Measurements from ENCODE around the gene TRIO.

TRIO gene

GRCh38 chr5:14213253-14213652 is 70.1 kb downstream of the TRIO start:
- DNase-seq, result peak; percentile 32
- in situ Hi-C loops (cut with HindIII; ENCODE audit: low pct_ligation_motif_present, low pct_unique_long_range_greater_than_20kb, low sequenced_read_pairs), result no loop called here

- no peak for DNase-seq
- in situ Hi-C loops (cut with HindIII; ENCODE audit: low pct_ligation_motif_present, low pct_unique_long_range_greater_than_20kb, low sequenced_read_pairs), result no loop called here
Observed at GRCh38 chr5:14213813-14214585, 70.9 kb downstream of the TRIO start.

- DNase-seq, result no peak
- in situ Hi-C loops (cut with HindIII; ENCODE audit: low pct_ligation_motif_present, low pct_unique_long_range_greater_than_20kb, low sequenced_read_pairs), result no loop called here
Observed at GRCh38 chr5:14215901-14216300, 72.8 kb downstream of the TRIO start.

- in situ Hi-C loops (cut with HindIII; ENCODE audit: low pct_ligation_motif_present, low pct_unique_long_range_greater_than_20kb, low sequenced_read_pairs), result no loop called here
- DNase-seq, result no peak
Observed at GRCh38 chr5:14216372-14216771, 73.2 kb downstream of the TRIO start.

GRCh38 chr5:14216902-14217301 is 73.8 kb downstream of the TRIO start:
- in situ Hi-C loops (cut with HindIII; ENCODE audit: low pct_ligation_motif_present, low pct_unique_long_range_greater_than_20kb, low sequenced_read_pairs), result no loop called here
- no peak for DNase-seq

GRCh38 chr5:14217587-14217986 is 74.4 kb downstream of the TRIO start:
- in situ Hi-C loops (cut with HindIII; ENCODE audit: low pct_ligation_motif_present, low pct_unique_long_range_greater_than_20kb, low sequenced_read_pairs), result no loop called here
- DNase-seq, result no peak

- in situ Hi-C loops (cut with HindIII; ENCODE audit: low pct_ligation_motif_present, low pct_unique_long_range_greater_than_20kb, low sequenced_read_pairs), result no loop called here
- no peak for DNase-seq
Observed at GRCh38 chr5:14218011-14218410, 74.9 kb downstream of the TRIO start.

- in situ Hi-C loops (cut with HindIII; ENCODE audit: low pct_ligation_motif_present, low pct_unique_long_range_greater_than_20kb, low sequenced_read_pairs), result no loop called here
- no peak for DNase-seq
Observed at GRCh38 chr5:14218480-14218879, 75.3 kb downstream of the TRIO start.

- in situ Hi-C loops (cut with HindIII; ENCODE audit: low pct_ligation_motif_present, low pct_unique_long_range_greater_than_20kb, low sequenced_read_pairs), result no loop called here
Observed at GRCh38 chr5:14218897-14219573, 75.9 kb downstream of the TRIO start.

GRCh38 chr5:14219800-14220512 is 76.8 kb downstream of the TRIO start:
- no peak for DNase-seq
- in situ Hi-C loops (cut with HindIII; ENCODE audit: low pct_ligation_motif_present, low pct_unique_long_range_greater_than_20kb, low sequenced_read_pairs), result no loop called here

More at GRCh38 chr5:14218897-14219573, 75.9 kb downstream of the TRIO start:
- DNase-seq, result no peak

- in situ Hi-C loops (cut with HindIII; ENCODE audit: low pct_ligation_motif_present, low pct_unique_long_range_greater_than_20kb, low sequenced_read_pairs), result no loop called here
Observed at GRCh38 chr5:14220642-14221041, 77.5 kb downstream of the TRIO start.

GRCh38 chr5:14221732-14222131 is 78.6 kb downstream of the TRIO start:
- no peak for DNase-seq
- in situ Hi-C loops (cut with HindIII; ENCODE audit: low pct_ligation_motif_present, low pct_unique_long_range_greater_than_20kb, low sequenced_read_pairs), result no loop called here

More at GRCh38 chr5:14220642-14221041, 77.5 kb downstream of the TRIO start:
- DNase-seq, result no peak

GRCh38 chr5:14222206-14222605 is 79.1 kb downstream of the TRIO start:
- DNase-seq, result no peak
- in situ Hi-C loops (cut with HindIII; ENCODE audit: low pct_ligation_motif_present, low pct_unique_long_range_greater_than_20kb, low sequenced_read_pairs), result no loop called here

- in situ Hi-C loops (cut with HindIII; ENCODE audit: low pct_ligation_motif_present, low pct_unique_long_range_greater_than_20kb, low sequenced_read_pairs), result no loop called here
- no peak for DNase-seq
Observed at GRCh38 chr5:14223372-14223771, 80.2 kb downstream of the TRIO start.

- DNase-seq, result no peak
- in situ Hi-C loops (cut with HindIII; ENCODE audit: low pct_ligation_motif_present, low pct_unique_long_range_greater_than_20kb, low sequenced_read_pairs), result no loop called here
Observed at GRCh38 chr5:14225173-14225834, 82.2 kb downstream of the TRIO start.

- no peak for DNase-seq
- in situ Hi-C loops (cut with HindIII; ENCODE audit: low pct_ligation_motif_present, low pct_unique_long_range_greater_than_20kb, low sequenced_read_pairs), result no loop called here
Observed at GRCh38 chr5:14226149-14226548, 83.0 kb downstream of the TRIO start.

- in situ Hi-C loops (cut with HindIII; ENCODE audit: low pct_ligation_motif_present, low pct_unique_long_range_greater_than_20kb, low sequenced_read_pairs), result no loop called here
- no peak for DNase-seq
Observed at GRCh38 chr5:14226554-14226953, 83.4 kb downstream of the TRIO start.

GRCh38 chr5:14226992-14227391 is 83.8 kb downstream of the TRIO start:
- DNase-seq, result no peak
- in situ Hi-C loops (cut with HindIII; ENCODE audit: low pct_ligation_motif_present, low pct_unique_long_range_greater_than_20kb, low sequenced_read_pairs), result no loop called here

GRCh38 chr5:14227513-14227912 is 84.4 kb downstream of the TRIO start:
- DNase-seq, result no peak
- in situ Hi-C loops (cut with HindIII; ENCODE audit: low pct_ligation_motif_present, low pct_unique_long_range_greater_than_20kb, low sequenced_read_pairs), result no loop called here
